HCT116 (cell line): ENCODE measurements around the gene IMMT.

ENCODE experiments used
- JUND ChIP-seq: IDR thresholded peaks from 2 replicates; pipeline ENCODE4 v1.6.1; 2012
- POLR2A ChIP-seq: IDR thresholded peaks from 2 replicates; pipeline ENCODE4 v1.7.0; 2011; ENCODE audit warnings: borderline replicate concordance; ENCODE audit not compliant: insufficient read depth, insufficient read length; ENCODE audit errors: extremely low read depth
- POLR2AphosphoS5 ChIP-seq: IDR thresholded peaks from 2 replicates; pipeline ENCODE4 v1.6.1; 2011; ENCODE audit warnings: mild to moderate bottlenecking, low read depth, low read length, moderate library complexity
- REST ChIP-seq: IDR thresholded peaks from 2 replicates; pipeline ENCODE4 v1.6.1; 2012; ENCODE audit warnings: low read depth
- ZFX ChIP-seq: fragments of 450-650 bp; IDR thresholded peaks from 2 replicates; pipeline ENCODE4 v1.6.1; 2017
- ZNF274 ChIP-seq: fragments of 200-500 bp; sonication (Bioruptor generic); IDR thresholded peaks from 2 replicates; pipeline ENCODE4 v1.6.1; 2014; ENCODE audit warnings: mild to moderate bottlenecking, low read depth, low read length, inconsistent platforms
- TF ChIP-seq, protein P1 (sequence below), 3 experiments: fragments of 200-600 bp in 1 of 3; sonication (generic) in 1 of 3; IDR thresholded peaks in 2 of 3; conservative IDR thresholded peaks in 1 of 3; 2 replicates each; pipeline ENCODE4 v1.5.1; 2012 to 2017; ENCODE audit warnings: low read depth in 2 of 3, low read length in 2 of 3, antibody characterized with exemption in 1 of 3, borderline replicate concordance in 1 of 3, control low read depth in 1 of 3, mild to moderate bottlenecking in 1 of 3, mixed read lengths in 1 of 3, mixed run types in 1 of 3, moderate library complexity in 1 of 3; ENCODE audit not compliant: insufficient read depth in 1 of 3
- TF ChIP-seq, protein P2 (sequence below): IDR thresholded peaks from 2 replicates; pipeline ENCODE4 v1.6.1; 2012
- TF ChIP-seq, protein P3 (sequence below): IDR thresholded peaks from 2 replicates; pipeline ENCODE4 v1.6.1; 2012

DNA sequence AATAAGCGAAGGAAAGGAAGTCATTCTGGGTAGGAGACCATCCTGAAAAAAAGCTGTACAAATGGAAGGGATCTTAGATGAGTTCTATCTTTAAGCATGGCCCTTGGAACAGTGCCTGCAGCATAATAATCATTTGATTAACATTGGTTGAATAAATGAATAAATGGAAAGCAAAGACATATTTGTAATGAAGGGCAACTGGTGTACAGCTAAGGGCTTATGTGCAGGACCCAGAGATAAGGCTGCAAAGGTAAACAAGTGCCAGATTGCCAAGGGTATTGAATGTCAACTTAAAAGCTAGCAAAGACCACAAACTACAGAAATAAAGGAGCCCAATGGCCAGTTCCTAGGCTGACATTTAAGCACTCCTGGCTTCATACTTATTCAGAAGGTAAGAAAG lies 19.4 kb downstream of the IMMT start:
- TF ChIP-seq, protein P1, sequence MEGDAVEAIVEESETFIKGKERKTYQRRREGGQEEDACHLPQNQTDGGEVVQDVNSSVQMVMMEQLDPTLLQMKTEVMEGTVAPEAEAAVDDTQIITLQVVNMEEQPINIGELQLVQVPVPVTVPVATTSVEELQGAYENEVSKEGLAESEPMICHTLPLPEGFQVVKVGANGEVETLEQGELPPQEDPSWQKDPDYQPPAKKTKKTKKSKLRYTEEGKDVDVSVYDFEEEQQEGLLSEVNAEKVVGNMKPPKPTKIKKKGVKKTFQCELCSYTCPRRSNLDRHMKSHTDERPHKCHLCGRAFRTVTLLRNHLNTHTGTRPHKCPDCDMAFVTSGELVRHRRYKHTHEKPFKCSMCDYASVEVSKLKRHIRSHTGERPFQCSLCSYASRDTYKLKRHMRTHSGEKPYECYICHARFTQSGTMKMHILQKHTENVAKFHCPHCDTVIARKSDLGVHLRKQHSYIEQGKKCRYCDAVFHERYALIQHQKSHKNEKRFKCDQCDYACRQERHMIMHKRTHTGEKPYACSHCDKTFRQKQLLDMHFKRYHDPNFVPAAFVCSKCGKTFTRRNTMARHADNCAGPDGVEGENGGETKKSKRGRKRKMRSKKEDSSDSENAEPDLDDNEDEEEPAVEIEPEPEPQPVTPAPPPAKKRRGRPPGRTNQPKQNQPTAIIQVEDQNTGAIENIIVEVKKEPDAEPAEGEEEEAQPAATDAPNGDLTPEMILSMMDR (IDR thresholded peaks at IDR 0.05 in 2 of 3, conservative IDR thresholded peaks at IDR 0.05 in 1 of 3; ENCODE audit: borderline replicate concordance in 1 of 3, insufficient read depth in 1 of 3, low read depth in 2 of 3, low read length in 2 of 3), result no peak
- TF ChIP-seq POLR2A (no peak), REST (no peak), POLR2AphosphoS5 (no peak), JUND (no peak), ZFX (no peak), ZNF274 (no peak)
- TF ChIP-seq, protein P2, sequence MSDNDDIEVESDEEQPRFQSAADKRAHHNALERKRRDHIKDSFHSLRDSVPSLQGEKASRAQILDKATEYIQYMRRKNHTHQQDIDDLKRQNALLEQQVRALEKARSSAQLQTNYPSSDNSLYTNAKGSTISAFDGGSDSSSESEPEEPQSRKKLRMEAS, result no peak
- TF ChIP-seq, protein P3, sequence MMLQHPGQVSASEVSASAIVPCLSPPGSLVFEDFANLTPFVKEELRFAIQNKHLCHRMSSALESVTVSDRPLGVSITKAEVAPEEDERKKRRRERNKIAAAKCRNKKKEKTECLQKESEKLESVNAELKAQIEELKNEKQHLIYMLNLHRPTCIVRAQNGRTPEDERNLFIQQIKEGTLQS, result no peak
